SK-N-SH (cell line): Measurements from ENCODE around the gene PCDHA2.
"Not testable (repeated sequence)": the region's sequence is repeated elsewhere in the genome, so short reads cannot be mapped to it uniquely, and the experiment has no call there.

Experiments used
- ELF1 ChIP-seq: IDR thresholded peaks from 2 replicates; pipeline ENCODE4 v1.4.0; 2012
- FOSL2 ChIP-seq: IDR thresholded peaks from 2 replicates; pipeline ENCODE4 v1.4.0; 2012; ENCODE audit warnings: low read depth, mild to moderate bottlenecking, moderate library complexity, borderline replicate concordance
- FOXJ3 ChIP-seq: sonication (generic); formaldehyde crosslinking; IDR thresholded peaks from 2 replicates; pipeline ENCODE4 v1.5.1; 2020; ENCODE audit warnings: mild to moderate bottlenecking, missing genetic modification reagents
- POLR2AphosphoS5 ChIP-seq: IDR thresholded peaks from 2 replicates; pipeline ENCODE4 v1.6.1; 2012; ENCODE audit warnings: low read depth, low read length
- TF ChIP-seq, protein P1 (sequence below): fragments of 200-600 bp; sonication (generic); IDR thresholded peaks from 2 replicates; pipeline ENCODE4 v1.6.1; 2017; ENCODE audit warnings: antibody characterized with exemption, mild to moderate bottlenecking, moderate library complexity
- TF ChIP-seq, protein P2 (sequence below): IDR thresholded peaks from 2 replicates; pipeline ENCODE4 v1.6.1; 2012; ENCODE audit warnings: mild to moderate bottlenecking, low read depth, low read length, moderate library complexity

DNA sequence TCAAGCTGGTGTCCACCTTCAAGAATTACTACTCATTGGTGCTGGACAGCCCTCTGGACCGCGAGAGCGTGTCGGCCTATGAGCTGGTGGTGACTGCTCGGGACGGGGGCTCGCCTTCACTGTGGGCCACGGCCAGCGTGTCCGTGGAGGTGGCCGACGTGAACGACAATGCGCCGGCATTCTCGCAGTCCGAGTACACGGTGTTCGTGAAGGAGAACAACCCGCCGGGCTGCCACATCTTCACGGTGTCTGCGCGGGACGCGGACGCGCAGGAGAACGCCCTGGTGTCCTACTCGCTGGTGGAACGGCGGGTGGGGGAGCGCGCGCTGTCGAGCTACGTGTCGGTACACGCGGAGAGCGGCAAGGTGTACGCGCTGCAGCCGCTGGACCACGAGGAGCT lies 7.7 kb downstream of the PCDHA2 start:
- TF ChIP-seq FOSL2; FOXJ3 (CRISPR knock-in tag); ELF1; POLR2AphosphoS5: not testable (repeated sequence)
- TF ChIP-seq, protein P1, sequence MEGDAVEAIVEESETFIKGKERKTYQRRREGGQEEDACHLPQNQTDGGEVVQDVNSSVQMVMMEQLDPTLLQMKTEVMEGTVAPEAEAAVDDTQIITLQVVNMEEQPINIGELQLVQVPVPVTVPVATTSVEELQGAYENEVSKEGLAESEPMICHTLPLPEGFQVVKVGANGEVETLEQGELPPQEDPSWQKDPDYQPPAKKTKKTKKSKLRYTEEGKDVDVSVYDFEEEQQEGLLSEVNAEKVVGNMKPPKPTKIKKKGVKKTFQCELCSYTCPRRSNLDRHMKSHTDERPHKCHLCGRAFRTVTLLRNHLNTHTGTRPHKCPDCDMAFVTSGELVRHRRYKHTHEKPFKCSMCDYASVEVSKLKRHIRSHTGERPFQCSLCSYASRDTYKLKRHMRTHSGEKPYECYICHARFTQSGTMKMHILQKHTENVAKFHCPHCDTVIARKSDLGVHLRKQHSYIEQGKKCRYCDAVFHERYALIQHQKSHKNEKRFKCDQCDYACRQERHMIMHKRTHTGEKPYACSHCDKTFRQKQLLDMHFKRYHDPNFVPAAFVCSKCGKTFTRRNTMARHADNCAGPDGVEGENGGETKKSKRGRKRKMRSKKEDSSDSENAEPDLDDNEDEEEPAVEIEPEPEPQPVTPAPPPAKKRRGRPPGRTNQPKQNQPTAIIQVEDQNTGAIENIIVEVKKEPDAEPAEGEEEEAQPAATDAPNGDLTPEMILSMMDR = not testable (repeated sequence)
- TF ChIP-seq, protein P2, sequence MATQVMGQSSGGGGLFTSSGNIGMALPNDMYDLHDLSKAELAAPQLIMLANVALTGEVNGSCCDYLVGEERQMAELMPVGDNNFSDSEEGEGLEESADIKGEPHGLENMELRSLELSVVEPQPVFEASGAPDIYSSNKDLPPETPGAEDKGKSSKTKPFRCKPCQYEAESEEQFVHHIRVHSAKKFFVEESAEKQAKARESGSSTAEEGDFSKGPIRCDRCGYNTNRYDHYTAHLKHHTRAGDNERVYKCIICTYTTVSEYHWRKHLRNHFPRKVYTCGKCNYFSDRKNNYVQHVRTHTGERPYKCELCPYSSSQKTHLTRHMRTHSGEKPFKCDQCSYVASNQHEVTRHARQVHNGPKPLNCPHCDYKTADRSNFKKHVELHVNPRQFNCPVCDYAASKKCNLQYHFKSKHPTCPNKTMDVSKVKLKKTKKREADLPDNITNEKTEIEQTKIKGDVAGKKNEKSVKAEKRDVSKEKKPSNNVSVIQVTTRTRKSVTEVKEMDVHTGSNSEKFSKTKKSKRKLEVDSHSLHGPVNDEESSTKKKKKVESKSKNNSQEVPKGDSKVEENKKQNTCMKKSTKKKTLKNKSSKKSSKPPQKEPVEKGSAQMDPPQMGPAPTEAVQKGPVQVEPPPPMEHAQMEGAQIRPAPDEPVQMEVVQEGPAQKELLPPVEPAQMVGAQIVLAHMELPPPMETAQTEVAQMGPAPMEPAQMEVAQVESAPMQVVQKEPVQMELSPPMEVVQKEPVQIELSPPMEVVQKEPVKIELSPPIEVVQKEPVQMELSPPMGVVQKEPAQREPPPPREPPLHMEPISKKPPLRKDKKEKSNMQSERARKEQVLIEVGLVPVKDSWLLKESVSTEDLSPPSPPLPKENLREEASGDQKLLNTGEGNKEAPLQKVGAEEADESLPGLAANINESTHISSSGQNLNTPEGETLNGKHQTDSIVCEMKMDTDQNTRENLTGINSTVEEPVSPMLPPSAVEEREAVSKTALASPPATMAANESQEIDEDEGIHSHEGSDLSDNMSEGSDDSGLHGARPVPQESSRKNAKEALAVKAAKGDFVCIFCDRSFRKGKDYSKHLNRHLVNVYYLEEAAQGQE = not testable (repeated sequence)
